ENCODE measurements around the gene IGF2BP1. TPM values are rescaled to one million over a fixed set of nuclear protein-coding genes. Genes with fewer than 3 reads are reported as not detected.
A peak's percentile ranks its signal among the peaks of the same experiment; 100 is the strongest.

Gene IGF2BP1
- total and polyA plus RNA-seq, 2 of the 8 experiments (the other 6 are each of a cell fraction or from before 2014, with no cell fraction given), result 41.6 to 513 TPM

GRCh38 chr17:48995974-48996721 is 1.0 kb upstream of the IGF2BP1 start:
- H3K4me1 ChIP-seq (replicated peaks in 1 of 4; ENCODE audit: control insufficient read depth in 3 of 4, insufficient read depth in 4 of 4, low read length in 3 of 4), result peaks cover 0 to 8% (median 3%) of the 10 kb centered on the region in 4 experiments; a peak in 4 of 7 replicates
- peak overlapping the region; percentile 97 for H2BK5ac ChIP-seq (ENCODE audit: low read depth, low read length)
- FAIRE-seq (no peak), DNase-seq (ENCODE audit: low read depth in 1 of 2, low spot score in 2 of 2) (peak; percentile 89 to 93)
- H2BK20ac ChIP-seq (ENCODE audit: low read length), result 0 out of 2 replicates have a peak overlapping the region, but pooled peaks have one; percentile 43
- peak overlapping the region; percentile 98 for H3K27ac ChIP-seq (ENCODE audit: low read depth, low read length)
- peak overlapping the region; percentile 85 for H4K5ac ChIP-seq (ENCODE audit: insufficient read length, low read depth, low read length)
- ChIA-PET POLR2A (ENCODE audit: partially characterized antibody) (interaction anchor here (0.7 to 14.3 kb wide), 36 partner anchors 8 to 257 kb away, joined by 3 to 366 read pairs (median 6); partner anchors contain the start of genes ATP5MC1, GIP, SNF8 and UBE2Z), CTCF (ENCODE audit: partially characterized antibody) (interaction anchor here (0.8 to 5.2 kb wide), 10 partner anchors 18 to 56 kb away, joined by 3 to 43 read pairs (median 4); no protein-coding TSS in a partner anchor)
- peaks cover 20% of the 10 kb centered on the region for H3K23me2 ChIP-seq (ENCODE audit: low read depth, low read length)
- H2BK120ac ChIP-seq (replicated peaks; ENCODE audit: low read depth, low read length), result peak overlapping the region; percentile 36
- H3K4me2 ChIP-seq (ENCODE audit: insufficient read depth in 1 of 2, low read depth in 2 of 2, low read length in 2 of 2), result peak overlapping the region; percentile 86 to 88
- H3K27me3 ChIP-seq (replicated peaks in 1 of 4; ENCODE audit: control insufficient read depth in 3 of 4, extremely low read depth in 1 of 4, insufficient read depth in 3 of 4, low read length in 3 of 4), result no peaks in the 10 kb centered on the region
- WGBS, 2 experiments (ENCODE audit: extremely low coverage in 1 of 2, insufficient coverage in 1 of 2, insufficient read length in 1 of 2, insufficient replicate concordance in 2 of 2, low coverage in 1 of 2, low lambda C conversion rate in 2 of 2, missing lambda C conversion rate in 1 of 2), result 1% methylated on average over 16 of the region's 66 CpGs; no CpG with 5 or more reads in 1 of the 2 experiments
- peak overlapping the region; percentile 98 for H4K8ac ChIP-seq (ENCODE audit: extremely low read depth, insufficient read depth, low read length)
- peak overlapping the region; percentile 94 to 99 (median 97) for H3K9ac ChIP-seq (replicated peaks in 1 of 4; ENCODE audit: extremely low read depth in 1 of 4, low read depth in 3 of 4, low read length in 3 of 4)
- peak overlapping the region; percentile 29; the same call in 1 of the 2 replicates for H2BK15ac ChIP-seq (ENCODE audit: low read length)
- no peaks in the 10 kb centered on the region for H3K79me1 ChIP-seq (ENCODE audit: low read depth, low read length)
- H3K23ac ChIP-seq (ENCODE audit: insufficient read length), result no peak overlapping the region
- peaks cover 2 to 7% of the 10 kb centered on the region in 2 experiments for H4K20me1 ChIP-seq (replicated peaks in 1 of 2; ENCODE audit: control insufficient read depth in 1 of 2, insufficient read depth in 2 of 2, low read length in 2 of 2)
- peak overlapping the region; percentile 84; the same call in 1 of the 2 replicates for H2AK5ac ChIP-seq (ENCODE audit: low read depth, low read length)
- H3K36me3 ChIP-seq (ENCODE audit: control insufficient read depth in 2 of 4, insufficient read depth in 4 of 4, low read length in 3 of 4), result peaks cover 0 to 28% (median 0%) of the 10 kb centered on the region in 4 experiments; a peak in 1 of 8 replicates
- H4K91ac ChIP-seq (replicated peaks; ENCODE audit: insufficient read length, low read length), result peak overlapping the region; percentile 97
- H3K4me3 ChIP-seq (ENCODE audit: extremely low read depth in 1 of 4, insufficient read depth in 2 of 4, low read depth in 3 of 4, low read length in 4 of 4), result peak overlapping the region; percentile 91 to 100 (median 96)
- peak overlapping the region; percentile 90; the same call in 1 of the 2 replicates for H2BK12ac ChIP-seq (ENCODE audit: low read depth, low read length)
- H3K79me2 ChIP-seq (ENCODE audit: control insufficient read depth in 1 of 2, insufficient read depth in 2 of 2, low read length in 2 of 2), result peaks cover 33 to 43% of the 10 kb centered on the region in 2 experiments
- peak overlapping the region; percentile 91 for H3K56ac ChIP-seq (replicated peaks; ENCODE audit: insufficient read length, low read depth, low read length)
- peak overlapping the region; percentile 98 for H3K18ac ChIP-seq (ENCODE audit: extremely low read depth, low read length)
- H3K4ac ChIP-seq (replicated peaks; ENCODE audit: insufficient read length, low read depth, low read length), result peak overlapping the region; percentile 81
- H3K14ac ChIP-seq (ENCODE audit: insufficient read length), result peak overlapping the region; percentile 78
- no peaks in the 10 kb centered on the region for H3K9me3 ChIP-seq (ENCODE audit: insufficient read depth in 2 of 2, low read depth in 1 of 2, low read length in 1 of 2)
- H2AFZ ChIP-seq (ENCODE audit: low read length), result no peak overlapping the region
- 0 out of 4 replicates have a peak, but pooled peaks of 1 of the 2 experiments have one; percentile 28 for TF ChIP-seq HDAC2 (IDR thresholded peaks at IDR 0.05; ENCODE audit: borderline replicate concordance in 1 of 2, low read depth in 2 of 2, low read length in 2 of 2)
- peak; percentile 37; the same call in 1 of the 2 replicates for TF ChIP-seq CREB1 (IDR thresholded peaks at IDR 0.05)
- no peak for TF ChIP-seq NRF1 (IDR thresholded peaks at IDR 0.05; ENCODE audit: low read depth, low read length)
- no peak for TF ChIP-seq SUZ12 (IDR thresholded peaks at IDR 0.05; ENCODE audit: low read length)
- peak; percentile 15 for TF ChIP-seq KDM4A (IDR thresholded peaks at IDR 0.05; ENCODE audit: low read depth, low read length, severe bottlenecking)
- no peak for TF ChIP-seq RBBP5 (IDR thresholded peaks at IDR 0.05; ENCODE audit: borderline replicate concordance, low read depth, low read length)
- TF ChIP-seq KDM1A (IDR thresholded peaks at IDR 0.05; ENCODE audit: borderline replicate concordance, low read length), result no peak
- TF ChIP-seq BACH1 (IDR thresholded peaks at IDR 0.05; ENCODE audit: low read length), result peak; percentile 6; the same call in 1 of the 2 replicates
- no peak for TF ChIP-seq RNF2 (IDR thresholded peaks at IDR 0.05; ENCODE audit: borderline replicate concordance, low read depth, low read length, missing control alignments, poor library complexity, severe bottlenecking)
- no peak; the same call in 1 of the 2 replicates for TF ChIP-seq CHD1 (IDR thresholded peaks at IDR 0.05; ENCODE audit: low read depth, low read length)
